ENCODE measurements around the gene CTSK. TPM values are rescaled to one million over a fixed set of nuclear protein-coding genes. Genes with fewer than 3 reads are reported as not detected.

CTSK gene
- total and polyA plus RNA-seq, 2 experiments from 2014 or later, result 37.3 to 54.3 TPM

DNA sequence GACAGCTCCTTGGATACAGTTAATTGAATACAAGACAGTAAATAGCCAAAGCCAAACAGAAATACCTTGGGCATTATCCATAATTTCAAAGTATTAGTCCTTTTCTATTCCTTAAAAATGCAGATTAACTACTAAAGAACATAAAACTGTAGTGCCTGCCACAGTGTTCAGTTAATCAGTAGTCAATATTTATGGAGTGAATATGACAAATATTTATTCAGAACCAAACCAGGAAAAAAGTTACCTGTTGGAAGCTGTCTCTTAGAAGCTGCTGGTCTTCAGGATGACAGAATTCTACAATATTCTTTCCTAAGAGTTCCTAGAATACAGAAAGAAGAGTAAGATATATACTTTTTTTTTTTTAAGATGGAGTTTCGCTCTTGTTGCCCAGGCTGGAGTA is 18.2 kb upstream of the CTSK start:
- TF ChIP-seq EZH2 (IDR thresholded peaks at IDR 0.05; ENCODE audit: borderline replicate concordance) (no peak), EZH2phosphoT487 (IDR thresholded peaks at IDR 0.05; ENCODE audit: low read depth, severe bottlenecking, unreplicated experiment) (no peak)
- TF ChIP-seq, protein P1, sequence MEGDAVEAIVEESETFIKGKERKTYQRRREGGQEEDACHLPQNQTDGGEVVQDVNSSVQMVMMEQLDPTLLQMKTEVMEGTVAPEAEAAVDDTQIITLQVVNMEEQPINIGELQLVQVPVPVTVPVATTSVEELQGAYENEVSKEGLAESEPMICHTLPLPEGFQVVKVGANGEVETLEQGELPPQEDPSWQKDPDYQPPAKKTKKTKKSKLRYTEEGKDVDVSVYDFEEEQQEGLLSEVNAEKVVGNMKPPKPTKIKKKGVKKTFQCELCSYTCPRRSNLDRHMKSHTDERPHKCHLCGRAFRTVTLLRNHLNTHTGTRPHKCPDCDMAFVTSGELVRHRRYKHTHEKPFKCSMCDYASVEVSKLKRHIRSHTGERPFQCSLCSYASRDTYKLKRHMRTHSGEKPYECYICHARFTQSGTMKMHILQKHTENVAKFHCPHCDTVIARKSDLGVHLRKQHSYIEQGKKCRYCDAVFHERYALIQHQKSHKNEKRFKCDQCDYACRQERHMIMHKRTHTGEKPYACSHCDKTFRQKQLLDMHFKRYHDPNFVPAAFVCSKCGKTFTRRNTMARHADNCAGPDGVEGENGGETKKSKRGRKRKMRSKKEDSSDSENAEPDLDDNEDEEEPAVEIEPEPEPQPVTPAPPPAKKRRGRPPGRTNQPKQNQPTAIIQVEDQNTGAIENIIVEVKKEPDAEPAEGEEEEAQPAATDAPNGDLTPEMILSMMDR (IDR thresholded peaks at IDR 0.05; ENCODE audit: poor library complexity), result no peak
- Histone ChIP-seq H3K27me3 (no peaks in the 10 kb centered on the region), H4K20me1 (ENCODE audit: insufficient read depth, poor library complexity, severe bottlenecking) (no peaks in the 10 kb centered on the region), H3K79me2 (no peaks in the 10 kb centered on the region), H3K9me3 (ENCODE audit: low read depth) (no peaks in the 10 kb centered on the region), H3K4me3 (no peak overlapping the region), H3K9me2 (replicated peaks; ENCODE audit: insufficient read depth) (no peaks in the 10 kb centered on the region), H2AFZ (no peak overlapping the region), H3K4me2 (no peak overlapping the region), H3K36me3 (replicated peaks; ENCODE audit: insufficient read depth, low read depth) (peaks cover 3% of the 10 kb centered on the region), H3K4me1 (ENCODE audit: insufficient read depth) (no peaks in the 10 kb centered on the region), H3K27ac (no peak overlapping the region)
- DNase-seq (ENCODE audit: low spot score), result no peak
- 94% methylated on average over 1 of the region's 1 CpG for WGBS (ENCODE audit: low lambda C conversion rate, missing lambda C conversion rate)

DNA sequence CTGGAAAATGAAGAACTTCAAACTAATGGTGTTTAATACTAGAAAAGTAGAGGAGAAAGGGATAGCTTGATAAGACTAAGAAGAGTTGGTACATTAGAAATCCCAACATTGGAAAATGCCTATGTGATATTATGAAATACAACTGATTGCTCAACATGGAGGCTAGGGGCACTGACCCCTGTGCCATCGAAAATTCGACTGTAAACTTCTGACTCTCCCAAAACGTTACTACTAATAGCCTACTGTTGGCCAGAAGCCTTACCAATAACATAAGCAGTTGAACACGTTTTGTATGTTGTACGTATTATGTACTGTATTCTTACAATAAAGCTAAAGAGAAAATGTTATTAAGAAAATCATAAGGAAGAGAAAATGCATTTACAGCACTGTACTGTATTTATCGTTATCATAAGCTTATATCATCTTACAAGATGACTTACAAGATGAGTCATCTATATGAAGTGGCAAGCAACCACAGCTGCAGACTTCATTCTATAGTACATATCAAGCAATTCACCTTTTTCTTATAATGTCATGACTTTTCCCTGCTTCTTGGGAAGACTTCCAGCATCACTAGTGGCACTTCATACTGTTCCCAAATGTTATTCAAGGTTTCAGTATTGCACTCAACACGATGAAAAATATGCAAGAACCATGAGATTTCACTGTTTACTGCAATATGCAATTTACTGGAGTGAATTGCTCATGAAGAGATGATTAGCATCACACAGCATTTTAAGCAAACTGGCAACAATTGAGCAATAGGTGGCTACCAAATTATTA is 12.9 kb upstream of the CTSK start:
- WGBS (ENCODE audit: low lambda C conversion rate, missing lambda C conversion rate), result 91% methylated on average over 7 of the region's 7 CpGs
- Histone ChIP-seq H3K36me3 (replicated peaks; ENCODE audit: insufficient read depth, low read depth) (no peaks in the 10 kb centered on the region), H2AFZ (no peak overlapping the region), H3K9me3 (ENCODE audit: low read depth) (no peaks in the 10 kb centered on the region), H3K9me2 (replicated peaks; ENCODE audit: insufficient read depth) (no peaks in the 10 kb centered on the region), H3K4me1 (ENCODE audit: insufficient read depth) (no peaks in the 10 kb centered on the region), H3K4me2 (no peak overlapping the region), H4K20me1 (ENCODE audit: insufficient read depth, poor library complexity, severe bottlenecking) (no peaks in the 10 kb centered on the region), H3K27ac (no peak overlapping the region), H3K79me2 (no peaks in the 10 kb centered on the region), H3K4me3 (no peak overlapping the region), H3K27me3 (no peaks in the 10 kb centered on the region)
- TF ChIP-seq, protein P1 (IDR thresholded peaks at IDR 0.05; ENCODE audit: poor library complexity), result no peak
- TF ChIP-seq EZH2 (IDR thresholded peaks at IDR 0.05; ENCODE audit: borderline replicate concordance) (no peak), EZH2phosphoT487 (IDR thresholded peaks at IDR 0.05; ENCODE audit: low read depth, severe bottlenecking, unreplicated experiment) (no peak)
- DNase-seq (ENCODE audit: low spot score), result no peak

DNA sequence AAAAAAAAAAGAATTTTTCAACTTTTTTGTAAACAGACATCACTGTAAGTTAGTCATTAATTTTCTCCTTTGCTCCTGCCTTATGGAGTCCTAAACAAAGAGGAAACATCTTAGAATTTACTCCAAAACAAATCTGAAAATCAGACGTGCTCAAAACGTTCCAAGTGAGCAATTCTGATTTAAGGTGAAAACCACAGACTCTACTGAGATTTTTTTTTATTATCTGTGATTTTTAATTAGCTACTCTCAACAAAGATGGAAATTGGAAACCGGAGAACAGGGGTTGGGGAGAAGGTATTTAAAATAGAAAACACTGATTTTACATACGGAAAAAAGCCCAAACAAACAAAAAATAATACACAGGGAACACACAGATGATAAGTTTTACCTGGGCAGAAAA is 7.8 kb upstream of the CTSK start:
- no peak for DNase-seq (ENCODE audit: low spot score)
- no peak overlapping the region for H2AFZ ChIP-seq
- H3K4me3 ChIP-seq, result no peak overlapping the region
- H3K27ac ChIP-seq, result no peak overlapping the region
- H3K79me2 ChIP-seq, result no peaks in the 10 kb centered on the region
- H3K4me1 ChIP-seq (ENCODE audit: insufficient read depth), result peaks cover 12% of the 10 kb centered on the region
- no peak overlapping the region for H3K4me2 ChIP-seq
- TF ChIP-seq EZH2phosphoT487 (IDR thresholded peaks at IDR 0.05; ENCODE audit: low read depth, severe bottlenecking, unreplicated experiment) (no peak), EZH2 (IDR thresholded peaks at IDR 0.05; ENCODE audit: borderline replicate concordance) (no peak)
- TF ChIP-seq, protein P1 (IDR thresholded peaks at IDR 0.05; ENCODE audit: poor library complexity), result no peak
- no peaks in the 10 kb centered on the region for H3K27me3 ChIP-seq
- H3K9me2 ChIP-seq (replicated peaks; ENCODE audit: insufficient read depth), result no peaks in the 10 kb centered on the region
- H3K36me3 ChIP-seq (replicated peaks; ENCODE audit: insufficient read depth, low read depth), result peaks cover 5% of the 10 kb centered on the region
- 93% methylated on average over 4 of the region's 4 CpGs for WGBS (ENCODE audit: low lambda C conversion rate, missing lambda C conversion rate)
- H3K9me3 ChIP-seq (ENCODE audit: low read depth), result no peaks in the 10 kb centered on the region
- no peaks in the 10 kb centered on the region for H4K20me1 ChIP-seq (ENCODE audit: insufficient read depth, poor library complexity, severe bottlenecking)

All from hepatocyte (in vitro differentiated cells).